Bone marrow (tissue), 2 donors: Measurements from ENCODE around the gene TCTN1.

ENCODE experiments used
- DNase-seq, 2 donors: peaks; one replicate each; lab custom pipeline; 2025; lab: John Stamatoyannopoulos, UW

Gene TCTN1

GRCh38 chr12:110680032-110680431 lies 66.1 kb downstream of the TCTN1 start:
- no peak for DNase-seq

- no peak for DNase-seq
Measured at GRCh38 chr12:110683888-110684287, 70.0 kb downstream of the TCTN1 start.

- no peak for DNase-seq
Measured at GRCh38 chr12:110684312-110684836, 70.4 kb downstream of the TCTN1 start.

- no peak for DNase-seq
Measured at GRCh38 chr12:110686294-110686903, 72.5 kb downstream of the TCTN1 start.

- no peak for DNase-seq
Measured at GRCh38 chr12:110687396-110688169, 73.7 kb downstream of the TCTN1 start.

GRCh38 chr12:110688446-110689280 lies 74.7 kb downstream of the TCTN1 start, which contains the start of gene HVCN1:
TSS of gene HVCN1 (minus strand) at chr12:110689115. CDS start at chr12:110683245, 5,870 bp downstream.
- peak in 1 of 2 donors; percentile 55 for DNase-seq

GRCh38 chr12:110689281-110690126 lies 75.6 kb downstream of the TCTN1 start:
- peak in 1 of 2 donors; percentile 55 for DNase-seq

GRCh38 chr12:110690127-110690430 lies 76.2 kb downstream of the TCTN1 start:
- DNase-seq, result no peak

GRCh38 chr12:110693731-110694130 lies 79.8 kb downstream of the TCTN1 start:
- peak; percentile 12 to 27 for DNase-seq

- DNase-seq, result peak in 1 of 2 donors; percentile 27
Measured at GRCh38 chr12:110694330-110694901, 80.5 kb downstream of the TCTN1 start.

- DNase-seq, result no peak
Measured at GRCh38 chr12:110696283-110696682, 82.4 kb downstream of the TCTN1 start.

- DNase-seq, result no peak
Measured at GRCh38 chr12:110697236-110697635, 83.3 kb downstream of the TCTN1 start.

- peak; percentile 63 to 88 for DNase-seq
Measured at GRCh38 chr12:110698171-110698902, 84.4 kb downstream of the TCTN1 start.
